ENCODE measurements around the gene ACSL1. TPM values are rescaled to one million over a fixed set of nuclear protein-coding genes. Genes with fewer than 3 reads are reported as not detected.

ACSL1 gene
- polyA plus RNA-seq, 4 donors: 9.9 to 85.0 (median 32.3) TPM

GRCh38 chr4:184798504-184798903 is 27.3 kb downstream of the ACSL1 start:
- DNase-seq: no peak
- no peak overlapping the region for H3K27ac ChIP-seq (ENCODE audit: low read depth in 1 of 3, low read length in 2 of 3)
- H3K9me3 ChIP-seq (ENCODE audit: control insufficient read depth in 2 of 2, insufficient read depth in 1 of 2, low read depth in 1 of 2, low read length in 1 of 2): no peaks in the 10 kb centered on the region
- peaks cover 0 to 2% (median 0%) of the 10 kb centered on the region in 3 donors for H3K36me3 ChIP-seq (ENCODE audit: control insufficient read depth in 3 of 3, insufficient read depth in 2 of 3, low read depth in 1 of 3, low read length in 3 of 3)
- FAIRE-seq: no peak
- H3K27me3 ChIP-seq (ENCODE audit: control insufficient read depth in 3 of 3, insufficient read depth in 3 of 3, low read length in 3 of 3): no peaks in the 10 kb centered on the region
- H3K4me1 ChIP-seq (ENCODE audit: control insufficient read depth in 3 of 3, insufficient read depth in 2 of 3, low read depth in 1 of 3, low read length in 2 of 3): no peaks in the 10 kb centered on the region
- H3K4me3 ChIP-seq (ENCODE audit: low read depth in 1 of 3, low read length in 3 of 3): no peak overlapping the region
- WGBS, 3 donors: 95 to 97% (median 95%) methylated on average over 7 of the region's 7 CpGs

- Histone ChIP-seq H3K36me3 (ENCODE audit: control insufficient read depth in 3 of 3, insufficient read depth in 2 of 3, low read depth in 1 of 3, low read length in 3 of 3) (peaks cover 0 to 2% (median 0%) of the 10 kb centered on the region in 3 donors), H3K9me3 (ENCODE audit: control insufficient read depth in 2 of 2, insufficient read depth in 1 of 2, low read depth in 1 of 2, low read length in 1 of 2) (no peaks in the 10 kb centered on the region), H3K4me3 (ENCODE audit: low read depth in 1 of 3, low read length in 3 of 3) (no peak overlapping the region), H3K27me3 (ENCODE audit: control insufficient read depth in 3 of 3, insufficient read depth in 3 of 3, low read length in 3 of 3) (no peaks in the 10 kb centered on the region), H3K27ac (ENCODE audit: low read depth in 1 of 3, low read length in 2 of 3) (no peak overlapping the region), H3K4me1 (ENCODE audit: control insufficient read depth in 3 of 3, insufficient read depth in 2 of 3, low read depth in 1 of 3, low read length in 2 of 3) (no peaks in the 10 kb centered on the region)
- WGBS, 3 donors: 92 to 93% (median 92%) methylated on average over 9 of the region's 9 CpGs
- no peak for DNase-seq
- no peak for FAIRE-seq
Measured at GRCh38 chr4:184796906-184797305, 28.9 kb downstream of the ACSL1 start.

GRCh38 chr4:184795214-184795844 is 30.4 kb downstream of the ACSL1 start:
- no peak overlapping the region for H3K4me3 ChIP-seq (ENCODE audit: low read depth in 1 of 3, low read length in 3 of 3)
- WGBS, 3 donors: 75 to 85% (median 80%) methylated on average over 9 of the region's 9 CpGs
- H3K27ac ChIP-seq (ENCODE audit: low read depth in 1 of 3, low read length in 2 of 3): no peak overlapping the region
- H3K9me3 ChIP-seq (ENCODE audit: control insufficient read depth in 2 of 2, insufficient read depth in 1 of 2, low read depth in 1 of 2, low read length in 1 of 2): no peaks in the 10 kb centered on the region
- H3K4me1 ChIP-seq (ENCODE audit: control insufficient read depth in 3 of 3, insufficient read depth in 2 of 3, low read depth in 1 of 3, low read length in 2 of 3): no peaks in the 10 kb centered on the region
- DNase-seq (no peak), FAIRE-seq (no peak)
- H3K27me3 ChIP-seq (ENCODE audit: control insufficient read depth in 3 of 3, insufficient read depth in 3 of 3, low read length in 3 of 3): no peaks in the 10 kb centered on the region
- H3K36me3 ChIP-seq (ENCODE audit: control insufficient read depth in 3 of 3, insufficient read depth in 2 of 3, low read depth in 1 of 3, low read length in 3 of 3): peaks cover 0 to 2% (median 0%) of the 10 kb centered on the region in 3 donors

- Histone ChIP-seq H3K4me3 (ENCODE audit: low read depth in 1 of 3, low read length in 3 of 3) (no peak overlapping the region), H3K36me3 (ENCODE audit: control insufficient read depth in 3 of 3, insufficient read depth in 2 of 3, low read depth in 1 of 3, low read length in 3 of 3) (peaks cover 0 to 2% (median 0%) of the 10 kb centered on the region in 3 donors), H3K27ac (ENCODE audit: low read depth in 1 of 3, low read length in 2 of 3) (no peak overlapping the region), H3K4me1 (ENCODE audit: control insufficient read depth in 3 of 3, insufficient read depth in 2 of 3, low read depth in 1 of 3, low read length in 2 of 3) (no peaks in the 10 kb centered on the region), H3K9me3 (ENCODE audit: control insufficient read depth in 2 of 2, insufficient read depth in 1 of 2, low read depth in 1 of 2, low read length in 1 of 2) (no peaks in the 10 kb centered on the region), H3K27me3 (ENCODE audit: control insufficient read depth in 3 of 3, insufficient read depth in 3 of 3, low read length in 3 of 3) (no peaks in the 10 kb centered on the region)
- DNase-seq: no peak
- WGBS, 3 donors: 96 to 99% (median 97%) methylated on average over 5 of the region's 5 CpGs
- FAIRE-seq: no peak
Measured at GRCh38 chr4:184794470-184794869, 31.3 kb downstream of the ACSL1 start.

- Histone ChIP-seq H3K4me1 (ENCODE audit: control insufficient read depth in 3 of 3, insufficient read depth in 2 of 3, low read depth in 1 of 3, low read length in 2 of 3) (no peaks in the 10 kb centered on the region), H3K4me3 (ENCODE audit: low read depth in 1 of 3, low read length in 3 of 3) (no peak overlapping the region), H3K36me3 (ENCODE audit: control insufficient read depth in 3 of 3, insufficient read depth in 2 of 3, low read depth in 1 of 3, low read length in 3 of 3) (peaks cover 0 to 2% (median 0%) of the 10 kb centered on the region in 3 donors), H3K27ac (ENCODE audit: low read depth in 1 of 3, low read length in 2 of 3) (no peak overlapping the region), H3K9me3 (ENCODE audit: control insufficient read depth in 2 of 2, insufficient read depth in 1 of 2, low read depth in 1 of 2, low read length in 1 of 2) (no peaks in the 10 kb centered on the region), H3K27me3 (ENCODE audit: control insufficient read depth in 3 of 3, insufficient read depth in 3 of 3, low read length in 3 of 3) (no peaks in the 10 kb centered on the region)
- 81 to 95% (median 88%) methylated on average over 9 of the region's 9 CpGs for WGBS, 3 donors
- FAIRE-seq: no peak
- DNase-seq: no peak
Measured at GRCh38 chr4:184793735-184794355, 31.9 kb downstream of the ACSL1 start.

- Histone ChIP-seq H3K9me3 (ENCODE audit: control insufficient read depth in 2 of 2, insufficient read depth in 1 of 2, low read depth in 1 of 2, low read length in 1 of 2) (no peaks in the 10 kb centered on the region), H3K27me3 (ENCODE audit: control insufficient read depth in 3 of 3, insufficient read depth in 3 of 3, low read length in 3 of 3) (no peaks in the 10 kb centered on the region), H3K4me1 (ENCODE audit: control insufficient read depth in 3 of 3, insufficient read depth in 2 of 3, low read depth in 1 of 3, low read length in 2 of 3) (no peaks in the 10 kb centered on the region), H3K36me3 (ENCODE audit: control insufficient read depth in 3 of 3, insufficient read depth in 2 of 3, low read depth in 1 of 3, low read length in 3 of 3) (peaks cover 0 to 3% (median 0%) of the 10 kb centered on the region in 3 donors), H3K4me3 (ENCODE audit: low read depth in 1 of 3, low read length in 3 of 3) (no peak overlapping the region), H3K27ac (ENCODE audit: low read depth in 1 of 3, low read length in 2 of 3) (no peak overlapping the region)
- WGBS, 3 donors: 66 to 88% (median 75%) methylated on average over 10 of the region's 10 CpGs
- FAIRE-seq (no peak), DNase-seq (no peak)
Measured at GRCh38 chr4:184792950-184793555, 32.7 kb downstream of the ACSL1 start.

- FAIRE-seq (no peak), DNase-seq (no peak)
- Histone ChIP-seq H3K27ac (ENCODE audit: low read depth in 1 of 3, low read length in 2 of 3) (no peak overlapping the region), H3K36me3 (ENCODE audit: control insufficient read depth in 3 of 3, insufficient read depth in 2 of 3, low read depth in 1 of 3, low read length in 3 of 3) (peaks cover 0 to 4% (median under 1%) of the 10 kb centered on the region in 3 donors), H3K4me3 (ENCODE audit: low read depth in 1 of 3, low read length in 3 of 3) (no peak overlapping the region), H3K27me3 (ENCODE audit: control insufficient read depth in 3 of 3, insufficient read depth in 3 of 3, low read length in 3 of 3) (no peaks in the 10 kb centered on the region), H3K9me3 (ENCODE audit: control insufficient read depth in 2 of 2, insufficient read depth in 1 of 2, low read depth in 1 of 2, low read length in 1 of 2) (no peaks in the 10 kb centered on the region), H3K4me1 (ENCODE audit: control insufficient read depth in 3 of 3, insufficient read depth in 2 of 3, low read depth in 1 of 3, low read length in 2 of 3) (no peaks in the 10 kb centered on the region)
- WGBS, 3 donors: 82 to 91% (median 88%) methylated on average over 8 of the region's 8 CpGs
Measured at GRCh38 chr4:184792334-184792733, 33.4 kb downstream of the ACSL1 start.

- no peak for DNase-seq
- 77 to 85% (median 85%) methylated on average over 3 of the region's 3 CpGs for WGBS, 3 donors
- H3K4me1 ChIP-seq (ENCODE audit: control insufficient read depth in 3 of 3, insufficient read depth in 2 of 3, low read depth in 1 of 3, low read length in 2 of 3): no peaks in the 10 kb centered on the region
- H3K9me3 ChIP-seq (ENCODE audit: control insufficient read depth in 2 of 2, insufficient read depth in 1 of 2, low read depth in 1 of 2, low read length in 1 of 2): no peaks in the 10 kb centered on the region
- no peak for FAIRE-seq
- H3K36me3 ChIP-seq (ENCODE audit: control insufficient read depth in 3 of 3, insufficient read depth in 2 of 3, low read depth in 1 of 3, low read length in 3 of 3): peaks cover 0 to 7% (median 3%) of the 10 kb centered on the region in 3 donors
- H3K27me3 ChIP-seq (ENCODE audit: control insufficient read depth in 3 of 3, insufficient read depth in 3 of 3, low read length in 3 of 3): no peaks in the 10 kb centered on the region
- no peak overlapping the region for H3K27ac ChIP-seq (ENCODE audit: low read depth in 1 of 3, low read length in 2 of 3)
- no peak overlapping the region for H3K4me3 ChIP-seq (ENCODE audit: low read depth in 1 of 3, low read length in 3 of 3)
Measured at GRCh38 chr4:184790826-184791225, 34.9 kb downstream of the ACSL1 start.

Data from small intestine (tissue), 7 donors.